Measurements from ENCODE around the gene RGS6.

DNA sequence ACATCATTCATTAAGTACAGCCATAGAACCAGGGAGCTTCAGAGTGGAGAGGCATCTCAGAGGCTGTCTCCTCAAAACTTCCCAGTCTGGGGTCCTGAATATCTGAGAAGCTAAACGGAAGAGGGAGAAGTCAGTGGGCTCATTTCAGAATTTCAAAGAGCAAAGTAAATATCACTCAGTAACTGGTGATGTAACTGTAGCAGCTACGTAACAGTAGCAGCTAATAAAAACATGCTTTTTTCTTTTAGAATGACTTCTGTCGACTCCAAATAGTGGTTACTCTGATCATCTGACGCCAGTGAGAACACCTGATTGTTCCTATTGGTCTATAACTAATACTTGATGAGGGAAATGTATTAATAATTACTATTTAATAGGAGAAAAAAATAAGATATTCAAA is 578.3 kb downstream of the RGS6 start:
- TF ChIP-seq, protein P1, sequence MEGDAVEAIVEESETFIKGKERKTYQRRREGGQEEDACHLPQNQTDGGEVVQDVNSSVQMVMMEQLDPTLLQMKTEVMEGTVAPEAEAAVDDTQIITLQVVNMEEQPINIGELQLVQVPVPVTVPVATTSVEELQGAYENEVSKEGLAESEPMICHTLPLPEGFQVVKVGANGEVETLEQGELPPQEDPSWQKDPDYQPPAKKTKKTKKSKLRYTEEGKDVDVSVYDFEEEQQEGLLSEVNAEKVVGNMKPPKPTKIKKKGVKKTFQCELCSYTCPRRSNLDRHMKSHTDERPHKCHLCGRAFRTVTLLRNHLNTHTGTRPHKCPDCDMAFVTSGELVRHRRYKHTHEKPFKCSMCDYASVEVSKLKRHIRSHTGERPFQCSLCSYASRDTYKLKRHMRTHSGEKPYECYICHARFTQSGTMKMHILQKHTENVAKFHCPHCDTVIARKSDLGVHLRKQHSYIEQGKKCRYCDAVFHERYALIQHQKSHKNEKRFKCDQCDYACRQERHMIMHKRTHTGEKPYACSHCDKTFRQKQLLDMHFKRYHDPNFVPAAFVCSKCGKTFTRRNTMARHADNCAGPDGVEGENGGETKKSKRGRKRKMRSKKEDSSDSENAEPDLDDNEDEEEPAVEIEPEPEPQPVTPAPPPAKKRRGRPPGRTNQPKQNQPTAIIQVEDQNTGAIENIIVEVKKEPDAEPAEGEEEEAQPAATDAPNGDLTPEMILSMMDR (IDR thresholded peaks at IDR 0.05) = no peak
- no peak for TF ChIP-seq EP300 (IDR thresholded peaks at IDR 0.05)
